SH-SY5Y (cell line): Measurements from ENCODE around the gene WWOX.

Source experiments
- GATA2 ChIP-seq: IDR thresholded peaks from 2 replicates; pipeline ENCODE4 v1.6.1; 2011; ENCODE audit warnings: mild to moderate bottlenecking, low read depth, low read length
- GATA3 ChIP-seq: IDR thresholded peaks from 2 replicates; pipeline ENCODE4 v1.6.1; 2011; ENCODE audit warnings: low read depth, mild to moderate bottlenecking, low read length, moderate library complexity

The WWOX gene

DNA sequence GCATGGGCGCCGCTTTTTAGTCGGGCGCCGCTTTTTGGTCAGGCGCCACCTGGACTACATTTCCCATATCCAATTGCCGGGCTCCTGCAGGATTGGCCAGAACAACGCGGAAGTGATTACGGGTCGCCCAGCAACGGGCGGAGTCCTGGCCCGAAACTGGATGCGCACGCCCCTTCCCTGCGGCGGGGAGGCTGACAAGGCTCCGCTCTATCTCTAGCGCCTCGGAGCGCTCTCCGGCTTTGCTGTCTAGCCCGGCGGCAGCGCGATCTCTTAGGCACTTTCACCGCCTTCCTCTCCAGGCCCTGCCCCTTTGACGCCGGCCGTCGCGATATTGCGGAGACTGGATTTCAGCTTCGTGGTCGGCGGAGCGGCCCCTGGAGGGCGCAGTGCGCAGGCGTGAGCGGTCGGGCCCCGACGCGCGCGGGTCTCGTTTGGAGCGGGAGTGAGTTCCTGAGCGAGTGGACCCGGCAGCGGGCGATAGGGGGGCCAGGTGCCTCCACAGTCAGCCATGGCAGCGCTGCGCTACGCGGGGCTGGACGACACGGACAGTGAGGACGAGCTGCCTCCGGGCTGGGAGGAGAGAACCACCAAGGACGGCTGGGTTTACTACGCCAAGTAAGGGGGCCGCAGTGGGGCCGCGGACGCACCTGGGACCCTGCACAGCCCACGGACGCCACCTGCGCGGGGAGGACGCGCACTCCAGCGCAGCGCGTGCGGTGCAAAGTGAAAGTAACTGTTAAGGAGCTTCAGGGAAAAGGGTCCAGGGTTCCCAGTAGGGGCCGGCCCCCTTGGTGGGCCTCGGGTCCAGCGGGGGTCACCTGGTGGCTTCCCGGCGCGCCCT, at the start of gene WWOX:
Gene WWOX (plus strand): TSS at position 384 of the 841 bp plus-strand sequence.
- TF ChIP-seq GATA2 (no peak; the same call in 1 of the 2 replicates), GATA3 (no peak)

DNA sequence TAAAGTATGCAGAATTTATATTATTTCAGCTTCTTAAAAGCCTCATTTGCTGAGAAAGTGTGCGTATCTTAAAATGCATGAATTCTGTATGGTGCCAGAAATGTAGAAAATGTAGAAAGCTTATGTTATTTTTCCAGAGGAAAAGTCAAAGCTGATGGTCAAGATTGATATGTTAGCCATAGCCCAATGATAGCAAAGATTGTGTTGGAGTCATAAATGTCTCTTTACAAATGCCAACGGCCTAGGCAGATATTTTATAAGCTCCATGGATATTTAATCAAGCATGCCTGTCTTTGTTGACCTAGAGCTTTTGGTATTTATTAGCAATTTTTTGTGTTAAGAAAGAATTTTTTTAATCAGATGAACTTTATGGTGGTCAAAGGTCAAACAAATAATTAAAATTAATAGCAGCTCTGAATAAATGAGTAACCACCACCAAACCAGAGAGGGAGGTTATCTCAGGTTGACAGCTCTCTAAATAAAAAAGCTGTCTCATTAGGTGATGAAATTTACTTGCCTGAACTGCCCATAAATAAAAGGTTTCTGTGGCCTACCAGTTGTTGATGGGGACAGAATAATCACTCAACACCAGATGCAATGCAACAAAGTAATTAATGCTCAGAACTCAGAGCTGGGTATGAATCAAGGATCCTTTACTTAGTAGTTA, 48.6 kb upstream of the WWOX start:
- TF ChIP-seq GATA3 (no peak), GATA2 (no peak)

DNA sequence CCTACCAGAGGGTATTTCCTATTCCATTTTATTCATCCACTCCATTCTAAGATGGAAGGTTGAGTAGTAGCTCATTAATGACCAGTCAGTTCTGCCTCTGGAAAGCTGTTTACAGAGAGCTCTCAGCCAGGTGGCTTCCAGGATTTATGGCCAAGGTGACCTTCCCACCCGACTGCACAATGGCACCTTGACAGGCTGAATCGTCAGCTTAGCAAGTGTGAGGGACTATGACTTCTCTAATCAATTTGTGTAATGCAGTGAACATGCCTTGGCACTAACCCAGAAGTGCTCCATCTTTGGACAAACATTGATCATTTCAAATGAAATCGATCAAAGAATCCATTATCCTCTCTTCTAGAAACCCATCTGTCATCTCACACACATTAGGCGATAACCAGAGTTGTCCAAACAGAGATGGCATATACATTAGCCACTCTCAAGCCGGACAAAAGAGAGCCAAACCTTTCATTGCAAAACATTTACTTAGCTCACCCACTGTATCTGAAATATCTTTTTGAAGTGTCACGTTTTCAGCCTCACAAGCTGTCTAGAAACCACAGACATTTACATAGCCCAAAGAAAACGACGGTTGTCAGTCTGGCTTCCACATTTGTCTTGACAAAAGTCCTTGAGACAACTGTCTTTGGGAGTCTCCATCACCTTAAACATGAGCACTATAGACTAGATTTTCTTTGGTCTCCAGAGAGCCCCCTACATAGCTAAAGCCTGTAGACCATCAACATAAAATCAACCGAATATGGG, 41.5 kb upstream of the WWOX start:
- TF ChIP-seq GATA2 (no peak), GATA3 (no peak)

DNA sequence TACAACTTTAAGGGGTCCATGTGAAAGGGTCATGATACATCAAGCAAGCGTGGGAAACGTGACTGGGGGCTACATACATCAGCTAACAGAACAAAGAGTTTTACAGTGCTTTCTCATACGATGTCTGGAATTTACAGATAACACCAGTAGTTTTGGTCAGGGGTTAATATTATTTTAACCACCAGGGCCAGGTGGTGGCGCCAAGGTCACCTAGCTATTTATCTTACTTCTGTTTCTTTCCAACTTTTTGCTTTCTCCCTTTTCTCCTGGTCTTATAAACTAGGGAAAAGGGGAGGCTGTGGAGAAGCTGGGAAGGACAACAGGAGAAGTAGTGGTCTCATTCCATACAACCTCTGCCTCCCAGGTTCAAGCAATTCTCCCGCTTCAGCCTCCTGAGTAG, 39.2 kb upstream of the WWOX start:
- TF ChIP-seq GATA3 (no peak), GATA2 (no peak)

DNA sequence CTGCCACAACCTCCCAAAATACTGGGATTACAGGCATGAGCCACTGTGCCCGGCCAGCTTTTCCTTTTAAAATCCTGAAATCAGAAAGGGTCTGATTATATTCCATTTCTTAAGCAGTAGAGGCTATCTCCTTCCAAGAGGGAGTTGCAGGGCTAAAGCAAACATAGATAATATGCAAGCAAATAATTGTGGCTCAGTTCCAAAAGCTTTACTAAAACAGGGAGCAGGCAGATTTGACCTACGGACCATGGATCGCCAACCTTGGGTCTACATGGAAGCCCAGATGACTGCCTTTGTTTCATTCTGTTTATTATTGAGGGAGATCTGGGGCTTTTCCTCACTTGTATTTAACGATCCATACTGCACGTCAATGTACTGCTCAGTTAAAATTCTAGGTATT, 38.6 kb upstream of the WWOX start:
- TF ChIP-seq GATA2 (no peak), GATA3 (no peak)

DNA sequence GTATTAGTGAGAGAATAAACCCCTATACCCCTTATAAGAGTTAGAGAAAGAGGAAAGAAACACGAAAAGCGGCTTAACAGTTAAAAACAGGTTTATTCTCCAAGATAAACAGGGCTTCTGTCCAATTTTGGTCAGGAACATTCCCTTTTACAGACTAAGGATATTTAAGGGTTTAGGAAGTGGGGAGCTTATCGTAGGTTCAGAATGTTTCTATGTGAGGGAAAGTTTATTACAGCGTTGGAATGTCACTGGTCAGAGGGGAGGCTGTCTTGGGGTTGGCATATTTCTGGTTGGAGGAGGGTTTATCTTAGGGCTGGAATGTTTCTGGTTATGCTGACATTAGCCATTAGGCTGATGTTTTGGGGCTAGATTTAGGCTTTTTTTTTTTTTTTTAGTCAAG, 34.1 kb upstream of the WWOX start:
- TF ChIP-seq GATA2, result no peak

DNA sequence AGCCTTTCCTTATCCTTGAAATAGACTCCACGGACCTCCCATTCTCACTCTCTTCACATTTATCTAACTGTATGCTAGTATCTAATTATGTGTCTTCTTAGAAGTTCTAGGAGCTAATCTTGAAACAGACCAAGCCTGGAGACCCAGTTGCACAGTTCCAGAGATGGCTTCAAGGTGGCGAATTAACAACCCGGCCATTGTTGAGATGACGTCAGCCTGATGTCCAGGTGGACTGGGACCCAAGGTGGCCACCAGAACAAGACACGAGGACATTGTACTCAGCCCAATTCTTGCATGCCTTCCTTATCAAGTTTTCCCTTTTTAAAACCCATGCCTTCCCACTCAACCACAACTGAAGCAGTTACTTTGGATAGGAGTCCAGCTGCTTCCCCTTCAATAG, 29.5 kb upstream of the WWOX start:
- no peak for TF ChIP-seq GATA2
- no peak for TF ChIP-seq GATA3

DNA sequence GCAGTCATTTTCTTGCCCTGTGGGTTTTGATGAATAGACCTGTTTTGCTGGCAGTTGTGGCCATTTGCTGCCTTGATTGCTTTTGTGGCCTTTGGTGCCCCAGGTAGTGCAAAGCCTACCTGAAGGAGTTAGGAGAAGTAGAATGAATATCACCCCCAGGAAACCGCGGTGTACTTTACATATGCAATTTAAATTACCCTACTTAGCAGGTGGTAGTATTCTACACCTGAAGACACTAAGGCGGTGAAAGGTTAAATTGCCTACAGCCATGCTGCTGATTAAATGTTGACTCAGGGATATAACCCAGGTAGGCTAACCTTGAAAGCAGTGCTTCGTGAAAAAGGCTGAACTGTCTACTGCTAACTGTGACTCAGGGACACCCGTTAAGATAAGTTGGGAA, 27.2 kb upstream of the WWOX start:
- TF ChIP-seq GATA3 (no peak), GATA2 (no peak)

DNA sequence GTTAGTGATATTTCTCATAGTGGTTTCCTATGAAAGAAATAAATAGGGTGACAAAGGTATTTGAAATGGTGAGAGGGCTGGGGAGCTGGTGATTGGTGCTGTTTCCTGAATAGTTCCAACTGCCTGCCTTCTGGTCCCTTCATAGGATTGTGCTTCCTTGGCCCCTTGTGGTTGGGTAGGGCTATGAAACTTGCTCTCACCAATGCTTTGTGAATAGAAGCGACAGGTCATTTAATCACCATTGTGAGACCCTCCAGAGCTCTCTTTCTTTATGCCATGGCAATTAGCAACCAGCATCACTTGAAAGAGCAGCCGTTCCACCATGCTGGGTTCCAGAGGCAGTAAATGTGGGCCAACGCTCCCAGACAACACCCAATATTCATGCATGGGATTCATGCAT, 23.7 kb upstream of the WWOX start:
- TF ChIP-seq GATA2 (no peak), GATA3 (no peak)

DNA sequence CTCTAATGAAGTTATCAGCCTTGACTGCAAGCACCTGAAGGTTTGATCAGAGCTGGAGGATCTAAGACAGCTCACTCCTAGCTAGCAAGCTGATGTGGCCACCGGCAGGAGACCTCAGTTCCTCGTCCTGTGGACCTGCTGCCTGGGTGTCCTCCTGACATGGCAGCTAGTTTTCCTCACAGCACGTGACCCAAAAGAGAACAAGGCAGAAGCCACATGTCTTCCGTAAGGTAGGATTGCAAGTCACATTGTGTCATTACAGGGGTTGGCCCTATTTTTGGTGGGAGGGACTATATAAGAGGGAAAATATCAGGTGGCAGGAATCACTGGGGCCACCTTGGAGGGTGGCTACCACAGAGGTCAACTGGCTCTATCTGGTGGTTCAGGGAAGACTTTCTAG, 18.1 kb upstream of the WWOX start:
- TF ChIP-seq GATA2 (no peak), GATA3 (no peak)

DNA sequence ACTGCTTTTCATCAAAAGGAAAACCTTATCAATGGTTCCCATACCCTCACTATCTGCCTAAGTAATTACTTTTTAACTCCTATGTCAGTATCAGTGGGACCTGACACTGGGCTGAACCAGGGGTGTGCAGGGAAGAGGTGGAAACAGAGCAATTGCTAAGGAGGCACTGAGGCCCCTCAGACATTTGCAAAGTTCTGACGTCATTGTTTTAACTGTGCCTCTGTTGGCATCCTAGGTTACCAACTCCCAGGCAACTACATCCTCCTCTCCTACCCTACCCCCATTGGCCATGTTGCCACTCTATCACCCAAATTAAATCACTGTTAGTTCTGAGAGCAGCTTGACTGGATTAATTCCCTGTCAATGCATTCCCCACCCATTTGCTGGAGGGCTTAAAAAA, 8.0 kb upstream of the WWOX start:
- TF ChIP-seq GATA2 (no peak), GATA3 (no peak)

DNA sequence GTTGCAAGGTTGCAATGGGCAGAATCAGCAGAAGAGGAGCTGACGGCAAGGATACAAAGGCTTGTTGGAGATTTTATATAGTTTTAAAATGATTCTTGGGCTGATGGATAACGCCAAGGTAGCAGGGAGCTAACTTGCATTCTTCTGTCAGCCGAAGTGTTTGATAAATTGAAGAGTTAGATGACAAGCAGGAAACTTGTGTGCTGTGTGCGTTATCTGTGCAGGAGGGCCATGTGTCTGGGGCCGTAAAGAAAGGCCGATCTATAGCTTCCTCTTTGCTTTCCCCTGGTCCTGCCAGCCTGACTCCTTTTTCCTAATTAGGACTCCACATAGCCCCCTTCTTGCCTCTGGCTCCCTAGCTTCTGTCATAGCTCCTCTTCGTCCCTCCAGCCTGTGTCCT, 6.7 kb upstream of the WWOX start:
- TF ChIP-seq GATA2 (no peak), GATA3 (no peak)

DNA sequence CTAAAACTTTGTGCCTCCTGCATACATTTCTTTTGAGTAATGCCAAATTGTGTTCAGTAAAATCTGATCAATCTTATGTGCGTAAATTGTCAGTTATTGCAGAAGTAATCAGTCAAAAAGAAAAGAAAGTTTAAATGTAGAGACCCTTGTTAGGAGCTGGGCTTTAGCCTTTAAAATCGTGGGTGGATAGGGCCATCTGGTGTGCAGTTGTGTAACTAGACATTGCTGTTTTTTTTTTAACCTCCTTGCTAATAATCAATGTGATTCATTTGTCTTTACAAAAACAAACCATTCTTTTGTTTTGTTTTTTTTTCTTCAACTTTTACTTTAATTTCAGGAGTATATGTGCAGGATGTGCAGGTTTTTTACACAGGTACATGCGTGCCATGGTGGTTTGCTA, 5.3 kb upstream of the WWOX start:
- no peak for TF ChIP-seq GATA2
- TF ChIP-seq GATA3, result no peak

DNA sequence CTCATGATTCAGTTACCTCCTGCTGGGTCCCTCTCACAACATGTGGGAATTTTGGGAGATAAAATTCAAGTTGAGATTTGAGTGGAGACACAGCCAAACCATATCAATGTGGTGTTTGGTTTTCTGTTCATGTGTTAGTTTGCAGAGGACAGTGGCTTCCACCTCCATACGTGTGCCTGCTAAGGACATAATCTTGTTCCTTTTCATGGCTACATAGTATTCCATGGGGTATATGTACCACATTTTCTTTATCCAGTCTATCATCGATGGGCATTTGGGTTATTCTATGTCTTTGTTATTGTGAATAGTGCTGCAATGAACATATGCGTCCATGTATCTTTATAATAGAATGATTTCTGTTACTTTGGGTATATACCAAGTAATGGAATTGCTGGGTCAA, 4.5 kb upstream of the WWOX start:
- TF ChIP-seq GATA3 (no peak), GATA2 (no peak)
